ENCODE measurements around the gene IRF5.

The IRF5 gene
- 5.1 reads per million, percentile 20 among the genes with 10 or more reads in this experiment for total RNA-seq

GRCh38 chr7:128937647-128938543 lies at the start of gene IRF5:
TSS of gene IRF5 (plus strand) at chr7:128937927. CDS start at chr7:128942082, 4,155 bp downstream.
- no peak for DNase-seq

GRCh38 chr7:128888039-128888755 lies 49.5 kb upstream of the IRF5 start:
- DNase-seq: no peak

GRCh38 chr7:128888756-128889095 lies 49.0 kb upstream of the IRF5 start:
- DNase-seq: no peak

- no peak for DNase-seq
These were observed 48.6 kb upstream of the IRF5 start for GRCh38 chr7:128889121-128889520.

- DNase-seq: no peak
These were observed 47.2 kb upstream of the IRF5 start for GRCh38 chr7:128890306-128891109.

GRCh38 chr7:128891110-128891941 lies 46.4 kb upstream of the IRF5 start:
- DNase-seq: no peak

- DNase-seq: no peak
These were observed 45.8 kb upstream of the IRF5 start for GRCh38 chr7:128891942-128892269.

GRCh38 chr7:128892521-128893250 lies 45.0 kb upstream of the IRF5 start:
- DNase-seq: no peak

- no peak for DNase-seq
These were observed 44.3 kb upstream of the IRF5 start for GRCh38 chr7:128893251-128894100.

- no peak for DNase-seq
These were observed 43.7 kb upstream of the IRF5 start for GRCh38 chr7:128894101-128894440.

- DNase-seq: no peak
These were observed 42.4 kb upstream of the IRF5 start for GRCh38 chr7:128895320-128895719.

GRCh38 chr7:128899392-128899791 lies 38.3 kb upstream of the IRF5 start:
- no peak for DNase-seq

- no peak for DNase-seq
These were observed 37.5 kb upstream of the IRF5 start for GRCh38 chr7:128900237-128900636.

GRCh38 chr7:128902761-128903585 lies 34.8 kb upstream of the IRF5 start:
- DNase-seq: no peak

GRCh38 chr7:128903621-128904361 lies 33.9 kb upstream of the IRF5 start:
- DNase-seq: no peak

GRCh38 chr7:128904381-128905197 lies 33.1 kb upstream of the IRF5 start:
- peak; percentile 17 for DNase-seq

GRCh38 chr7:128906001-128906765 lies 31.5 kb upstream of the IRF5 start:
- no peak for DNase-seq
